GM23248 (cell line): ENCODE results near the gene BRD1. TPM values are rescaled to one million over a fixed set of nuclear protein-coding genes. Genes with fewer than 3 reads are reported as not detected.

Source experiments
- DNase-seq: peaks from one replicate; pipeline ENCODE4 v3.0.0-alpha.2; 2015
- H2AFZ ChIP-seq: fragments of 200-600 bp; sonication (generic); 2 replicates; pipeline ENCODE4 v1.6.1; 2016; ENCODE audit warnings: antibody characterized with exemption
- H3F3A ChIP-seq: fragments of 200-600 bp; sonication (generic); 2 replicates; pipeline ENCODE4 v1.6.1; 2016; ENCODE audit warnings: mild to moderate bottlenecking, antibody characterized with exemption, mixed run types; ENCODE audit not compliant: insufficient read depth
- H3K27ac ChIP-seq: fragments of 200-600 bp; sonication (generic); 2 replicates; pipeline ENCODE4 v1.5.1; 2016; ENCODE audit warnings: mild to moderate bottlenecking
- H3K27me3 ChIP-seq: fragments of 200-600 bp; sonication (generic); replicated peaks from 2 replicates; pipeline ENCODE4 v1.6.1; 2016; ENCODE audit warnings: mild to moderate bottlenecking; ENCODE audit not compliant: insufficient read depth
- H3K36me3 ChIP-seq: fragments of 200-600 bp; sonication (generic); 2 replicates; pipeline ENCODE4 v1.6.1; 2016; ENCODE audit warnings: low read depth, mild to moderate bottlenecking
- H3K4me1 ChIP-seq: fragments of 200-600 bp; sonication (generic); 2 replicates; pipeline ENCODE4 v1.6.1; 2016; ENCODE audit warnings: mild to moderate bottlenecking; ENCODE audit not compliant: insufficient read depth
- H3K4me2 ChIP-seq: fragments of 200-600 bp; sonication (generic); one replicate; pipeline ENCODE4 v1.6.1; 2016; ENCODE audit warnings: mild to moderate bottlenecking; ENCODE audit not compliant: unreplicated experiment
- H3K4me3 ChIP-seq: fragments of 200-600 bp; sonication (generic); 2 replicates; pipeline ENCODE4 v1.5.1; 2016; ENCODE audit warnings: mild to moderate bottlenecking
- H3K79me2 ChIP-seq: fragments of 200-600 bp; sonication (generic); 2 replicates; pipeline ENCODE4 v1.6.1; 2016; ENCODE audit warnings: mild to moderate bottlenecking; ENCODE audit not compliant: insufficient read depth
- H3K9ac ChIP-seq: fragments of 200-600 bp; sonication (generic); 2 replicates; pipeline ENCODE4 v1.6.1; 2016; ENCODE audit warnings: mild to moderate bottlenecking
- H3K9me2 ChIP-seq: fragments of 200-600 bp; sonication (generic); 2 replicates; pipeline ENCODE4 v1.6.1; 2016; ENCODE audit warnings: mixed run types, mild to moderate bottlenecking, moderate library complexity; ENCODE audit not compliant: insufficient read depth
- H3K9me3 ChIP-seq: fragments of 200-600 bp; sonication (generic); one replicate; pipeline ENCODE4 v1.6.1; 2017; ENCODE audit warnings: low read depth
- H4K20me1 ChIP-seq: fragments of 200-600 bp; sonication (generic); 2 replicates; pipeline ENCODE4 v1.6.0; 2016; ENCODE audit not compliant: insufficient read depth
- EZH2 ChIP-seq: fragments of 200-600 bp; sonication (generic); IDR thresholded peaks from 2 replicates; pipeline ENCODE4 v1.6.1; 2018; ENCODE audit warnings: antibody characterized with exemption, mild to moderate bottlenecking; ENCODE audit not compliant: insufficient read depth, poor library complexity, severe bottlenecking
- EZH2phosphoT487 ChIP-seq: fragments of 200-600 bp; sonication (generic); IDR thresholded peaks from 2 replicates; pipeline ENCODE4 v1.6.1; 2018; ENCODE audit warnings: antibody characterized with exemption, moderate library complexity, mild to moderate bottlenecking, low read depth; ENCODE audit not compliant: insufficient read depth
- WGBS, 2 experiments: methylation state at CpG; one replicate each; pipeline ENCODE4 v1.1.6; 2015 to 2017; ENCODE audit warnings: low lambda C conversion rate in 2 of 2, low coverage in 1 of 2; ENCODE audit errors: missing lambda C conversion rate in 2 of 2; 5-methylcytosine and 5-hydroxymethylcytosine counted together
- in situ Hi-C: fragments of 300-500 bp; cut with MboI; formaldehyde crosslinking; loops from 2 replicates; pipeline ENCODE4 v1.15.0; 2020
- polyA plus RNA-seq: library from polyadenylated mRNA; unstranded; fragments of >200 nt; fragmentation: Nextera tagmentation; extraction: Ambion mirVana; gene quantifications from 2 replicates; pipeline ENCODE4 v1.2.1, GENCODE V29; 2016
- total RNA-seq: library from RNA; depleted of rRNA; stranded (reverse); fragments of >200 nt; shearing (Covaris generic); gene quantifications from 2 replicates; pipeline ENCODE4 v1.2.3, GENCODE V29; 2014

The BRD1 gene
- total and polyA plus RNA-seq, 2 experiments from 2014 or later: 4.5 to 23.1 TPM

GRCh38 chr22:49814164-49814686 is 13.4 kb downstream of the BRD1 start:
- Histone ChIP-seq H3F3A (peaks cover 16% of the 10 kb centered on the region), H3K27me3 (no peaks in the 10 kb centered on the region), H3K4me3 (no peak overlapping the region), H3K4me2 (no peak overlapping the region), H3K4me1 (peaks cover 4% of the 10 kb centered on the region; the same call in 1 of the 2 replicates), H3K9ac (no peak overlapping the region), H4K20me1 (peaks cover 49% of the 10 kb centered on the region), H2AFZ (no peak overlapping the region), H3K36me3 (peaks cover 19% of the 10 kb centered on the region; the same call in 1 of the 2 replicates), H3K9me3 (no peaks in the 10 kb centered on the region), H3K27ac (no peak overlapping the region), H3K9me2 (no peaks in the 10 kb centered on the region), H3K79me2 (peaks cover 100% of the 10 kb centered on the region)
- in situ Hi-C loops: no loop called here
- TF ChIP-seq EZH2phosphoT487 (no peak), EZH2 (no peak)
- 93% methylated on average over 14 of the region's 14 CpGs for WGBS, 2 experiments
- DNase-seq: no peak

- H2AFZ ChIP-seq: no peak overlapping the region
- H3F3A ChIP-seq: peaks cover 21% of the 10 kb centered on the region
- H4K20me1 ChIP-seq: peaks cover 54% of the 10 kb centered on the region
- no peaks in the 10 kb centered on the region for H3K9me3 ChIP-seq
- peak; percentile 51 for DNase-seq
- H3K9ac ChIP-seq: no peak overlapping the region
- H3K9me2 ChIP-seq: no peaks in the 10 kb centered on the region
- peaks cover 4% of the 10 kb centered on the region; the same call in 1 of the 2 replicates for H3K4me1 ChIP-seq
- H3K79me2 ChIP-seq: peaks cover 100% of the 10 kb centered on the region
- no peak overlapping the region for H3K4me2 ChIP-seq
- no peaks in the 10 kb centered on the region for H3K27me3 ChIP-seq
- H3K36me3 ChIP-seq: peaks cover 6% of the 10 kb centered on the region; the same call in 1 of the 2 replicates
- 91 to 94% methylated on average over 11 of the region's 11 CpGs for WGBS, 2 experiments
- in situ Hi-C loops: no loop called here
- H3K4me3 ChIP-seq: no peak overlapping the region
- TF ChIP-seq EZH2phosphoT487 (no peak), EZH2 (no peak)
- no peak overlapping the region for H3K27ac ChIP-seq
Observed at GRCh38 chr22:49812838-49813237, 14.8 kb downstream of the BRD1 start.

- Histone ChIP-seq H3F3A (peaks cover 24% of the 10 kb centered on the region), H3K4me1 (peaks cover 4% of the 10 kb centered on the region; the same call in 1 of the 2 replicates), H3K9me3 (no peaks in the 10 kb centered on the region), H3K4me2 (no peak overlapping the region), H2AFZ (no peak overlapping the region), H3K9me2 (no peaks in the 10 kb centered on the region), H3K4me3 (no peak overlapping the region), H3K36me3 (no peaks in the 10 kb centered on the region; the same call in 1 of the 2 replicates), H3K27me3 (no peaks in the 10 kb centered on the region), H4K20me1 (peaks cover 55% of the 10 kb centered on the region), H3K9ac (no peak overlapping the region), H3K27ac (no peak overlapping the region), H3K79me2 (peaks cover 100% of the 10 kb centered on the region)
- 94 to 99% methylated on average over 17 to 18 of the region's 18 CpGs for WGBS, 2 experiments
- in situ Hi-C loops: no loop called here
- TF ChIP-seq EZH2phosphoT487 (no peak), EZH2 (no peak)
- no peak for DNase-seq
Observed at GRCh38 chr22:49811020-49811791, 16.5 kb downstream of the BRD1 start.

GRCh38 chr22:49810363-49811019 is 17.2 kb downstream of the BRD1 start:
- Histone ChIP-seq H3K9ac (no peak overlapping the region), H3K27ac (no peak overlapping the region), H3F3A (peaks cover 24% of the 10 kb centered on the region), H3K4me3 (no peak overlapping the region), H2AFZ (no peak overlapping the region), H3K79me2 (peaks cover 100% of the 10 kb centered on the region), H3K4me2 (no peak overlapping the region), H3K36me3 (no peaks in the 10 kb centered on the region; the same call in 1 of the 2 replicates), H4K20me1 (peaks cover 55% of the 10 kb centered on the region), H3K27me3 (no peaks in the 10 kb centered on the region), H3K9me3 (no peaks in the 10 kb centered on the region), H3K9me2 (no peaks in the 10 kb centered on the region), H3K4me1 (peaks cover 4% of the 10 kb centered on the region; the same call in 1 of the 2 replicates)
- 83 to 87% methylated on average over 5 of the region's 5 CpGs for WGBS, 2 experiments
- TF ChIP-seq EZH2 (no peak), EZH2phosphoT487 (no peak)
- in situ Hi-C loops: no loop called here
- DNase-seq: no peak
